GM18498 (cell line): Measurements from ENCODE around the gene PPP3CA.

Experiments used
- ATAC-seq: cut with Tn5 transposase; IDR thresholded peaks from one replicate; pipeline ENCODE4 v1.9.1; 2021; ENCODE audit warnings: mild to moderate bottlenecking, moderate library complexity; ENCODE audit not compliant: unreplicated experiment

Gene PPP3CA

DNA sequence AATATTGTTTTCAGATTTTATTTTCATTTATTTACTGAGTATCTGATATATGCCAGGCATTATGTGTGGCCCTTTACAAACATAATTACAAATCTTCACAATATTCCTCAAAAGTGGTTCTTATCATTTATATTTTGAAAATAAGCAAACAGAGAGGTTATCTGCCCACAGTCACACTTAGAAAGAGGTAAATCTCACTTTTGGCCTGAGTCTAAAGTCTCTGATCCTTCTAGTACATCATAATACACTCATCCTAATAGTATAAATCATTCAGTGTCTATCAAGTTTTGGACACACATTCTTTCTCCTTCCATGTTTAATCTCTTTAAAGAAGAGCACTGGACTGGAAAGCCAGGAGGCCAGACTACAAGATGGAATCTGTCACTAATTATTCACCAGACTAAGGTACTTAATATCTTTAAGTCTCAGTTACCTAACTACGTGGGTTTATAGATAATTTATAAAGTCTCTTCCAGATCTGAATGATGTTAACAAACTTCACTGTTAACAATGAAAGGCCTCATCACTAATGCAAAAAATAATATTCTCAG is 281.3 kb downstream of the PPP3CA start:
- no peak for ATAC-seq

DNA sequence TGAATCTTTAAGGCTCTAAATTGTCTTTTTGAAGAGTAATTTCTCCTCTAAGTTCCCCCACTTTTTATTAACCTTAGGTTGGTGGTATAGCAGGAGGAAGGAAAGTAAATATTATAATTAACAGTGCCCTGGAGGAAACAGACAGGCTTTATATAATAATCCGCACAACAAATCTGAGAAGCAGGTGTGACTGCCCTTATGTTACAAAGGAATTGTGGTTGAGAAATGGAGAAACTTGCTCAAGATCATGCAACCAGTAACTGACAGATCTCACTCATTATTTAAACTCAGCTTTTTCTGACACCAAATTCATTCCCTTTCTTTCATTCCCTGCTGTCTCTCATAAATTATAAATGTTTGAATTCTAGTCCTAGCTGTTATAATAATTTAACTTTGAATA is 282.0 kb downstream of the PPP3CA start:
- no peak for ATAC-seq

DNA sequence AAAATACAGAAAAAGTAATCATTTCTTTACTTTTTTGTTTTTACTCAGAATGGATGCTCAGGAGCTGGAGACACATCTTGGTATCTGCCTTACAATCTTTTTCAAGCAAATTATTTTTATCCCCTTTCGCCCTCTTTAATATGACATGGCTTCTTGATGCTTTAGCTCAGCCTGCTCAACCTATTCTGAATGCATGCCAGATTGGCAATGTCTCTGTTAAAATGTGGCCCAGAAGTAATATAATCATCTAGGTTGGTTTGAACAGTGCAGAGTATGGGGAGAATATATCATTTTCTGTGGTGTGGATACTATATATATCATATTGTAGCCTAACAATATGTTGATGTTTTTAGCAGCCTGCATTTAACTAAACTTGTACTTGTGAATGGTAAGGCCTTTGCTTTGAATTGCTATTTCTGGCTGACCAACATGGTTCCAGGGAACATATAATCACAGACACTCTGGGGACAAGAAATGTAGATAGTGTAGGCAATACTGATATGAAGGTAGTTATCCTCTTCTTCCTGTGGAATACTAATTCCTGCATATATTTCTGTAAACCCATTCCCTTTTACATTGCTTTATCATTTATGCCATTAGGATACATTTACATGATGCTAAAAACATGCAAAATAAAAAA is 282.7 kb downstream of the PPP3CA start:
- no peak for ATAC-seq

- ATAC-seq: no peak
Measured at GRCh38 chr4:101055392-101055791, 291.9 kb downstream of the PPP3CA start.

GRCh38 chr4:101050837-101051205 is 296.5 kb downstream of the PPP3CA start:
- no peak for ATAC-seq

- ATAC-seq: no peak
Measured at GRCh38 chr4:101050088-101050836, 297.1 kb downstream of the PPP3CA start.

- no peak for ATAC-seq
Measured at GRCh38 chr4:101049549-101050001, 297.8 kb downstream of the PPP3CA start.

GRCh38 chr4:101044766-101045165 is 302.6 kb downstream of the PPP3CA start:
- ATAC-seq: no peak

- ATAC-seq: no peak
Measured at GRCh38 chr4:101042847-101043246, 304.5 kb downstream of the PPP3CA start.

DNA sequence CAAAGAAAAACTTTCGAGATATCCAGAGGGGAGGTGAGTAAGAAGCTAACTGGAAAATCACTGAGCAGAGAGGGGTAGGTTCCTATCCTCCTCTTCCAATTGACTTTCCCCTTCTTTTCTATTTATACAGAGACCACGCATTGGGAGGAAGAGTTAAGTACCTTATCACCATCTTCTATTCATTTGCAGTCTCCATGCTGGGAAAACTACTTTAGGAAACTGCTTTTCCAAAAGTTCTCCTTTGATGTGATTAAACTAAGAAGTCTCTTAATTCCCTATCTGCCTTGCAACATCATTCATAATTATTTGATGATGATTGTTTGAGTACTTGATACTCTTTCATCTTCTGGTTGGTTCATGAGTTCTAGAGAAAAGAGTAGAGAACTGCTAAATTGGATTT is 306.6 kb downstream of the PPP3CA start:
- ATAC-seq: no peak

DNA sequence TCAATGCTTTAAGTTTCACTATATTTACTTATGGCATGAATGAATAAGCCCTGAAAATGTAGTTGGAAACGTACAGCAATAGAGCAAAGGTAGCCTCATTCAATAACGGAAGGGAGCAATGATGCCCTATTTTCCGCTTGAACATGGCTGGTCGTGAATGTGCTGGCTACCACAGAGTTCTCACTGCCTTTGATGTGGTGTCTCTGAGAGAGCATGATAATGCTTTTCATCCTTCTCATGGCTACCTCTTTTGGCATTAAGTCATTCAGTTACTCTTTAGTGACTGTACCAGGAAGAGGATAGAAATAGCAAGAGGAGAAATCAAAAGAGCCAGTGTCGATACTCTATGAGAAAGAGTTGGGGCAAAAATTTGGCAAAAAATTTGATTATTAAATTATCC is 308.0 kb downstream of the PPP3CA start:
- ATAC-seq: no peak

DNA sequence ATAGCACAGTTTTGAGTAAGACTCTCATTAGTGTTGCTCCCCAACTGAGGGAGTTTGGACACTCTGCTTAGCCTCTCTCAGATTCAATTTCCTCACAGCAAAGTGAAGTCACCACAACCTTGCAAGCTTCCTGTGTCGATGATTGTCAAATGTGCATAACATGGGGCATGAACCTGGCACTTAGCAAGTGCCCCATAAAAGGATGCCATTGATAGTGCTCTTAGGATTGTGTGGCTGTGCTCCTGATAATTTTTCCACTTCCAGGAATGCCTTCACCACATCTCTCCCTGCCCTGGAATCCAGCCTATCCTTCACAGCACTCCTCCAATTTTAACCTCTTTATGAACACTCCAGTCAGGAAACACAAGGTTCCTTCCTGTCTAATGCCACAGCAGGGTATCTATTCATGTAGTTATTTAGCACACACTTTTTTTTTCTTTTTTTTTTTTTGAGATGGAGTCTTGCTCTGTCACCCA is 309.4 kb downstream of the PPP3CA start:
- ATAC-seq: no peak

DNA sequence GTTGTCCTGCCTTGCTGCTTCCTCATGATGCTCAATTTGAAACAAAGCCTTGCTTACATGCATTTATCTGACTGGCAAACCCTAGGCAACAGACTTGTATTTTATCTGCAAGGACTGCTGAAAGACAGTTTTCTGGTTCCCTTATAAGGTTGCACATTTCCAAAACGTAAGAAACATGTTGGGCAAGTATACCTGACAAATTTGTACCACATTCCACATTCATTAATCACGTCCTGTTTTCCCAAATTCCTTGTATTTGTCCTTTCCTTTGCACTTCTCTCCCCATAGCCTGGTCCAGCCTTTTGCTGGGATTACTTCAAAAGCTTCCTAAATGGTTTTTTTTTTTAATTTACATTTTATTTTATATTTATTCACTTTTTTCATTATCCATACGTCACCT is 310.1 kb downstream of the PPP3CA start:
- ATAC-seq: no peak

DNA sequence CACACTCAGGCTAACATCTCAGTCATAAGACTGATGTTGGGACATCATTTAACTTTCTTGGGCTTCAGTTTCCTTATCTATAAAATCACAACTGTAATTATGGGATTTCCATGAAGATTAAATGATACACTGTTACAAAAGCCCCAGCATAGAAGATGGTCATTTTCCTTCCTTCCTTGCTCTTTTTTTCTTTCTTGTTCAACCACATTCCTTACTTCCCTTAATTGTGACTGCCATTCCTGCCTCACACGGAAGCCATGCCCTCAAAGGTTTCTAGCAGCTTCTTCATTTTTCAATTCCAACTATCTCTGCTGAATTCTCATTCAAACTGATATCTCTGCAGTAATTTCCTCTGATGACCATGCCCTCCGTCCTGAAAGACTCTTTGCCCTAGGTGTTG is 311.8 kb downstream of the PPP3CA start:
- no peak for ATAC-seq

DNA sequence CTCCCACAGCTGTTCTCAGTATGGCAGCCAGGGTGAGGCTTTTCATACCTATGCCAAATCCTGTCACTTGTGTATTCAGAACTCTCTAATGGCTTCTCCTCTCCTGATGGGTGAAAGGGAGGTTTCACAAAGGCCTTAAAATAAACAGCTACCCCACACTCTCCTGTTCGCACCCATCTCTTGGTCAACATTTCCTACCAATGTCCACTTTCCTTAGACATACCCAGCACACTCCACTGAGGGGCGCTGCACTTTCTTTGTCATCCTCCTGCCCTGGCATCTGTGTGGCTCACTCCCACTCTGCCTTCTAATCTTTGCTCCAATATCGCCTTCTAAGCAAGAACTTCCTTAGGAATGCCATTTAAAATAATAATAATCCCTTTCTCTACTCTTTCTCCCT is 313.3 kb downstream of the PPP3CA start:
- ATAC-seq: no peak

DNA sequence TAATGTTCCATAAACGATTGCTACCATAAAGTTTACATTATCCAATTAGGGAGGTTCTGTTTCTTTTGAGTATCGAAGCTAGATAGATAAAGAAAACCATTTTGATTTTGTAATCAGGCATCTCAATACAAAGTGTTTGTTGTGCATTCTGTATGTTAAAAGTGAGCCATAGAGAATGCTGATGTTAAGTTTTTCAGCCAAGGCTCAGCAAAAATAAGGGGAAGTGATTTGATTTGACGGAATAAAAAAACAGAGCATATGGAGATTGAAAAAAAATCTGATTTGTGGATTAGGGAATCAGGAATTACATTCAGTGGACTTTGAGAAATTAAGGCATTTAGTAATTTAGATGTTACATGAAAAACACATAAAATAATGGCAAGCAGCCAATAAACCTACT is 314.8 kb downstream of the PPP3CA start:
- no peak for ATAC-seq

DNA sequence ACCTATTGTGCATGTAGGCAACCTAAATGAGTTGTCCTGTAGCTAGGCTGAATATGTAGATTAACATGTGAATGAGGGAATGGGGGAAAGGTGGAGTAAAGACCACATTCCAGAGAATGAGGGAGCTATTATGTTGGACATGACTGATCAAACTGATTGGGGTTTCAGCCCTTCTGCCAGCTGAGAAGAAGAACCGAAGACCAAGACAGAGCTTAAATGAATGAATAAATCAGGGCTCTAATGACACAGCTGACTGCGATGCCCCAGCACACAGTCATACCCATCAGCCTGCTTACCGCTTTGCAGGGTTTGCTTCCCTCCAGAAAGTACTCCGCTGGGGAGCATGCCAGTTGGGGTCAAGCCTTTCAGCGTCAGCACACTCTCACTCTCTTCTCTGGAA is 315.4 kb downstream of the PPP3CA start:
- no peak for ATAC-seq

GRCh38 chr4:101028886-101029285 is 318.4 kb downstream of the PPP3CA start:
- ATAC-seq: no peak

DNA sequence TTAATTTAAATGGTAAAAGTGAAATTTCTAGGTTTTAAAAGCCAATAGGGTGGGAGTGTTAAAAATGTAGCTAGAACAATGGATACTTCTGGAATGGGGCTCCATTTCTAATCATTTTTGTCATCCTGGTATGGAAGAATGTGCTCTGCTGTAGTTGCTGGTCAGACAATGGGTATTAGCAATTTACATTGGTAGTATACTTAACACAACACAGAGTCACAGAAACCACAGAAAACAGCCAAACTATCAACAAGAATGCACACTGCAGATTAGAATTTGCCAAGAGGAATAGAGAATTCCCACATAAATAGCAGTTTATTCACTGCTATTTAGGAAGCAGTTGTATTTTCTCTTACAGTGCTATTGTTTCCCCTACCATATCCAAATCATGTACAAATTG is 319.6 kb downstream of the PPP3CA start:
- ATAC-seq: no peak

- no peak for ATAC-seq
Measured at GRCh38 chr4:101025755-101026154, 321.6 kb downstream of the PPP3CA start.

GRCh38 chr4:101022151-101023024 is 324.9 kb downstream of the PPP3CA start:
- ATAC-seq: no peak
